Mesenchymal stem cell (in vitro differentiated cells and primary cell): ENCODE measurements around the gene RUBCNL.

Experiments used
- DNase-seq: peaks from one replicate; pipeline ENCODE4 v3.0.0-alpha.2; 2013
- H2AFZ ChIP-seq: one replicate; pipeline ENCODE4 v1.6.1; 2013; ENCODE audit warnings: low read depth, mild to moderate bottlenecking, control low read depth, inconsistent platforms, low read length, moderate library complexity
- H2AK5ac ChIP-seq: 2 replicates; pipeline ENCODE4 v1.6.1; 2013; ENCODE audit warnings: low read length, moderate library complexity, mild to moderate bottlenecking, inconsistent platforms; ENCODE audit not compliant: severe bottlenecking
- H2BK120ac ChIP-seq: one replicate; pipeline ENCODE4 v1.6.1; 2013; ENCODE audit warnings: low read depth, mild to moderate bottlenecking, inconsistent platforms, low read length, moderate library complexity
- H2BK12ac ChIP-seq, 2 experiments: one replicate each; pipeline ENCODE4 v1.6.1; 2013; ENCODE audit warnings: inconsistent platforms in 2 of 2, low read length in 2 of 2, mild to moderate bottlenecking in 2 of 2, moderate library complexity in 2 of 2, control low read depth in 1 of 2
- H2BK15ac ChIP-seq: one replicate; pipeline ENCODE4 v1.6.1; 2013; ENCODE audit warnings: mild to moderate bottlenecking, low read depth, inconsistent platforms; ENCODE audit not compliant: poor library complexity, severe bottlenecking
- H2BK5ac ChIP-seq: 2 replicates; pipeline ENCODE4 v1.6.1; 2013; ENCODE audit warnings: low read depth, mild to moderate bottlenecking, low read length, control low read depth, inconsistent platforms; ENCODE audit not compliant: poor library complexity, severe bottlenecking
- H3K14ac ChIP-seq, 2 experiments: one replicate each; pipeline ENCODE4 v1.6.1; 2013; ENCODE audit warnings: inconsistent platforms in 2 of 2, low read length in 2 of 2, control low read depth in 1 of 2, mild to moderate bottlenecking in 1 of 2, moderate library complexity in 1 of 2
- H3K18ac ChIP-seq, 2 experiments: one replicate each; pipeline ENCODE4 v1.6.1; 2013; ENCODE audit warnings: inconsistent platforms in 2 of 2, low read length in 2 of 2, control low read depth in 1 of 2, low read depth in 1 of 2, mild to moderate bottlenecking in 1 of 2
- H3K23ac ChIP-seq, 2 experiments: one replicate each; pipeline ENCODE4 v1.6.1; 2013; ENCODE audit warnings: inconsistent platforms in 2 of 2, low read length in 2 of 2, mild to moderate bottlenecking in 2 of 2, moderate library complexity in 2 of 2, control low read depth in 1 of 2
- H3K27ac ChIP-seq: 2 replicates; pipeline ENCODE4 v1.5.1; 2013; ENCODE audit warnings: mild to moderate bottlenecking, moderate library complexity, low read length, control low read depth, inconsistent platforms; ENCODE audit not compliant: poor library complexity, severe bottlenecking
- H3K27me3 ChIP-seq, 2 experiments: 2 replicates each; pipeline versions ENCODE4 v1.6.1 to v1.7.0; 2013; ENCODE audit warnings: low read length in 2 of 2, mild to moderate bottlenecking in 2 of 2, moderate library complexity in 2 of 2, control low read depth in 1 of 2, inconsistent platforms in 1 of 2; ENCODE audit not compliant: control insufficient read depth in 1 of 2, insufficient read depth in 1 of 2
- H3K36me3 ChIP-seq, 2 experiments: 2 replicates each; pipeline versions ENCODE4 v1.6.1 to v1.7.0; 2013; ENCODE audit warnings: low read length in 2 of 2, control low read depth in 1 of 2, inconsistent platforms in 1 of 2, low read depth in 1 of 2, mild to moderate bottlenecking in 1 of 2; ENCODE audit not compliant: insufficient read depth in 2 of 2, control insufficient read depth in 1 of 2
- H3K4ac ChIP-seq, 2 experiments: one replicate each; pipeline ENCODE4 v1.6.1; 2013; ENCODE audit warnings: inconsistent platforms in 2 of 2, low read length in 2 of 2, mild to moderate bottlenecking in 2 of 2, moderate library complexity in 2 of 2, control low read depth in 1 of 2, low read depth in 1 of 2
- H3K4me1 ChIP-seq: 2 replicates; pipeline ENCODE4 v1.6.1; 2013; ENCODE audit warnings: low read depth, low read length, control low read depth; ENCODE audit not compliant: control insufficient read depth, insufficient read depth
- H3K4me2 ChIP-seq: 2 replicates; pipeline ENCODE4 v1.6.1; 2013; ENCODE audit warnings: low read length, mild to moderate bottlenecking, inconsistent platforms; ENCODE audit not compliant: poor library complexity, severe bottlenecking
- H3K4me3 ChIP-seq, 2 experiments: 2 replicates each; pipeline versions ENCODE4 v1.5.1 to v1.7.0; 2013; ENCODE audit warnings: low read length in 2 of 2, mild to moderate bottlenecking in 2 of 2, control low read depth in 1 of 2, low read depth in 1 of 2; ENCODE audit not compliant: insufficient read depth in 1 of 2
- H3K79me1 ChIP-seq: replicated peaks from 2 replicates; pipeline ENCODE4 v1.6.1; 2013; ENCODE audit warnings: mild to moderate bottlenecking, control low read depth, low read length, inconsistent platforms; ENCODE audit not compliant: poor library complexity, severe bottlenecking
- H3K9ac ChIP-seq: 2 replicates; pipeline ENCODE4 v1.7.0; 2013; ENCODE audit warnings: mild to moderate bottlenecking, low read length, moderate library complexity
- H3K9me3 ChIP-seq: 2 replicates; pipeline ENCODE4 v1.7.0; 2013; ENCODE audit warnings: mild to moderate bottlenecking, low read length; ENCODE audit not compliant: control insufficient read depth
- H4K8ac ChIP-seq: one replicate; pipeline ENCODE4 v1.6.1; 2013; ENCODE audit warnings: inconsistent platforms, mild to moderate bottlenecking, low read length, moderate library complexity
- H4K91ac ChIP-seq: one replicate; pipeline ENCODE4 v1.6.1; 2013; ENCODE audit warnings: mild to moderate bottlenecking, low read length, inconsistent platforms
- WGBS: methylation state at CpG from one replicate; pipeline ENCODE4 v1.1.7; 2013; ENCODE audit warnings: mixed read lengths; 5-methylcytosine and 5-hydroxymethylcytosine counted together

The RUBCNL gene

GRCh38 chr13:46315036-46315435 is 72.0 kb downstream of the RUBCNL start:
- Histone ChIP-seq H3K23ac (no peak overlapping the region), H2BK12ac (no peak overlapping the region), H3K9ac (no peak overlapping the region), H2BK5ac (no peak overlapping the region), H4K91ac (no peak overlapping the region), H2BK120ac (no peak overlapping the region), H3K4me2 (no peak overlapping the region), H3K79me1 (no peaks in the 10 kb centered on the region), H2BK15ac (no peak overlapping the region), H3K4me1 (no peaks in the 10 kb centered on the region), H3K4me3 (no peak overlapping the region), H3K18ac (no peak overlapping the region), H4K8ac (no peak overlapping the region), H2AK5ac (no peak overlapping the region), H2AFZ (no peak overlapping the region), H3K27me3 (no peaks in the 10 kb centered on the region), H3K36me3 (no peaks in the 10 kb centered on the region), H3K4ac (no peak overlapping the region), H3K14ac (no peak overlapping the region), H3K9me3 (no peaks in the 10 kb centered on the region), H3K27ac (no peak overlapping the region)
- DNase-seq = no peak

GRCh38 chr13:46314587-46314986 is 72.5 kb downstream of the RUBCNL start:
- Histone ChIP-seq H2AK5ac (no peak overlapping the region), H3K36me3 (no peaks in the 10 kb centered on the region), H2BK12ac (no peak overlapping the region), H4K8ac (no peak overlapping the region), H3K23ac (no peak overlapping the region), H3K4ac (no peak overlapping the region), H2BK120ac (no peak overlapping the region), H3K18ac (no peak overlapping the region), H2BK5ac (no peak overlapping the region), H2AFZ (no peak overlapping the region), H2BK15ac (no peak overlapping the region), H3K27ac (no peak overlapping the region), H3K9ac (no peak overlapping the region), H4K91ac (no peak overlapping the region), H3K27me3 (no peaks in the 10 kb centered on the region), H3K9me3 (no peaks in the 10 kb centered on the region), H3K79me1 (no peaks in the 10 kb centered on the region), H3K14ac (no peak overlapping the region), H3K4me1 (no peaks in the 10 kb centered on the region), H3K4me3 (no peak overlapping the region), H3K4me2 (no peak overlapping the region)
- no CpG with 5 or more reads among the region's 1 CpG for WGBS
- DNase-seq = no peak

GRCh38 chr13:46313432-46314257 is 73.4 kb downstream of the RUBCNL start:
- Histone ChIP-seq H2AFZ (no peak overlapping the region), H3K9ac (no peak overlapping the region), H3K4ac (no peak overlapping the region), H3K9me3 (no peaks in the 10 kb centered on the region), H3K4me3 (no peak overlapping the region), H3K27ac (no peak overlapping the region), H2BK5ac (no peak overlapping the region), H3K79me1 (no peaks in the 10 kb centered on the region), H3K36me3 (no peaks in the 10 kb centered on the region), H2BK120ac (no peak overlapping the region), H4K91ac (no peak overlapping the region), H2AK5ac (no peak overlapping the region), H3K14ac (no peak overlapping the region), H3K23ac (no peak overlapping the region), H3K18ac (no peak overlapping the region), H3K27me3 (no peaks in the 10 kb centered on the region), H2BK12ac (no peak overlapping the region), H3K4me2 (no peak overlapping the region), H4K8ac (no peak overlapping the region), H2BK15ac (no peak overlapping the region), H3K4me1 (no peaks in the 10 kb centered on the region)
- no peak for DNase-seq
- WGBS = 92% methylated on average over 4 of the region's 6 CpGs

- Histone ChIP-seq H3K36me3 (no peaks in the 10 kb centered on the region), H3K27ac (no peak overlapping the region), H4K91ac (no peak overlapping the region), H3K14ac (no peak overlapping the region), H3K27me3 (no peaks in the 10 kb centered on the region), H2BK5ac (no peak overlapping the region), H4K8ac (no peak overlapping the region), H3K9me3 (no peaks in the 10 kb centered on the region), H2BK15ac (no peak overlapping the region), H3K79me1 (no peaks in the 10 kb centered on the region), H2AK5ac (no peak overlapping the region), H3K4me3 (no peak overlapping the region), H3K4me1 (no peaks in the 10 kb centered on the region), H3K23ac (no peak overlapping the region), H3K18ac (no peak overlapping the region), H2BK120ac (no peak overlapping the region), H2AFZ (no peak overlapping the region), H3K9ac (no peak overlapping the region), H2BK12ac (no peak overlapping the region), H3K4ac (no peak overlapping the region), H3K4me2 (no peak overlapping the region)
- no peak for DNase-seq
- 71% methylated on average over 1 of the region's 1 CpG for WGBS
Measured at GRCh38 chr13:46313024-46313423, 74.0 kb downstream of the RUBCNL start.
